ENCODE results near the gene CXCR1. TPM values are rescaled to one million over a fixed set of nuclear protein-coding genes. Genes with fewer than 3 reads are reported as not detected.

The CXCR1 gene
- total and polyA plus RNA-seq, 2 donors (not counting 1 experiment from before 2014, with no cell fraction given), result 0.04 TPM; not detected in 1

DNA sequence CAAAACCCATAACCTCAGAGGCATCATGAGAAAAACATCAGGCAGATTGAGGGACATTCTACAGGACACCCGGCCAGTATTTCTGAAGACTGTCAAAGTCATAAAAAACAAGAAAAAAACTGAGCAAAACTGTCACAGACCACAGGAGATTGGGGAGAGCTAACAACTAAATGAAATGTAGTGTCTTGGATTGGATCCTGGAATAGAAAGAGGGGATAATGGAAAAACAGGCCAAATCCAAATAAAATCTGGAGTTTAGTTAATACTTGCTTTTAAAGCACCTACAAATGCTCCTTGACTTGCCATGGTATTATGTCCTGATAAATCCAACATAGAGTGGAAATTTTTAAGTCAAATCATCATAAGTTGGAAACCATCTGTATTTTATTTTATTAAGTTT is 17.6 kb upstream of the CXCR1 start:
- POLR2A ChIA-PET, result no interaction called here

DNA sequence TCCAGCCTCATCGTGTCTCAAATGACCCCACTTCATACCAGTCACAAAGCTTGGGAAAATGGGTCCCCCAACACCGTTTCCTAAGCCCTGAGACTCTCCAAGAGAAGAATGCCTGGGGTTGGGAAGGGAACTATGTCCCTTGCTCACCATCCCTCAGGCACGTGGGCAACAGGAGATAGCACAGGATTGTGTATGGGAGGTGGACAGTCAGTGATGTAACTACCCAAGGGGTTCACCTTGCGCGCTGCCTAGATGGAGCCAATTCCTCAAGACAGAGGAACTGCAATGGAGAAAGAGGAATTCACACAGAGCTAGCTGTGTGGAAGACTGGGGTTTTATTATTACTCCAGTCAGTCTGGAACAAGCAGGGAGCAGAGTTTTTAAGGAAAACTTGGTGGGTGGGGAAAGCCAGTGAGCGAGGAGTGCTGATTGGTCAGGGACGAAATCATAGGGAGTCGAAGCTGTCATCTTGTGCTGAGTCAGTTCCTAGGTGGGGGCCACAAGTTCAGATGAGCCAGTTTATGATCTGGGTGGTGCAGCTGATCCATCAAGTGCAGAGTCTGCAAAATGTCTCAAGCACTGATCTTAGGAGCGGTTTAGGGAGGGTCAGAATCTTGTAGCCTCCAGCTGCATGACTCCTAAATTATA is 13.8 kb upstream of the CXCR1 start:
- Histone ChIP-seq H3K4me3 (ENCODE audit: control extremely low read depth in 1 of 5, extremely low read depth in 1 of 5, insufficient read depth in 1 of 5, low read depth in 2 of 5, low read length in 4 of 5) (no peak overlapping the region), H2AFZ (ENCODE audit: insufficient read depth, low read depth, low read length, poor library complexity, severe bottlenecking) (no peak overlapping the region), H3K4me1 (ENCODE audit: control insufficient read depth in 2 of 2, insufficient read depth in 2 of 2, low read length in 2 of 2) (no peaks in the 10 kb centered on the region), H4K20me1 (ENCODE audit: control insufficient read depth, insufficient read depth, low read length, poor library complexity, severe bottlenecking) (no peaks in the 10 kb centered on the region), H3K9me3 (ENCODE audit: control extremely low read depth in 1 of 3, control insufficient read depth in 2 of 3, insufficient read depth in 1 of 3, low read length in 2 of 3) (no peaks in the 10 kb centered on the region), H3K4me2 (replicated peaks; ENCODE audit: low read depth, low read length, poor library complexity, severe bottlenecking) (no peak overlapping the region), H3K79me2 (ENCODE audit: control insufficient read depth, insufficient read depth, low read length) (no peaks in the 10 kb centered on the region), H3K27ac (ENCODE audit: low read length in 2 of 2) (no peak overlapping the region), H3K36me3 (replicated peaks in 1 of 2; ENCODE audit: control extremely low read depth in 1 of 2, control insufficient read depth in 1 of 2, extremely low read depth in 1 of 2, insufficient read depth in 2 of 2, low read length in 1 of 2) (no peaks in the 10 kb centered on the region), H3K9ac (ENCODE audit: low read length) (no peak overlapping the region), H3K27me3 (replicated peaks in 1 of 4; ENCODE audit: control extremely low read depth in 1 of 4, control insufficient read depth in 3 of 4, insufficient read depth in 4 of 4, low read length in 3 of 4) (peaks cover 0 to 8% (median 2%) of the 10 kb centered on the region in 4 experiments)
- Mint-ChIP-seq H3K27me3 (peaks cover 17% of the 10 kb centered on the region), H3K27ac (no peak overlapping the region), H3K9me3 (ENCODE audit: insufficient read depth) (no peaks in the 10 kb centered on the region), H3K4me1 (no peaks in the 10 kb centered on the region), H3K4me3 (no peak overlapping the region)
- WGBS (ENCODE audit: insufficient coverage), result 70% methylated on average over 6 of the region's 9 CpGs
- ChIA-PET CTCF (no interaction called here), POLR2A (no interaction called here)
- intact Hi-C loops (cut with micrococcal nuclease), result no loop called here
- no peak for TF ChIP-seq EZH2 (IDR thresholded peaks at IDR 0.05; ENCODE audit: borderline replicate concordance, insufficient read depth, low read depth, low read length, poor library complexity, severe bottlenecking)
- TF ChIP-seq, protein P1, sequence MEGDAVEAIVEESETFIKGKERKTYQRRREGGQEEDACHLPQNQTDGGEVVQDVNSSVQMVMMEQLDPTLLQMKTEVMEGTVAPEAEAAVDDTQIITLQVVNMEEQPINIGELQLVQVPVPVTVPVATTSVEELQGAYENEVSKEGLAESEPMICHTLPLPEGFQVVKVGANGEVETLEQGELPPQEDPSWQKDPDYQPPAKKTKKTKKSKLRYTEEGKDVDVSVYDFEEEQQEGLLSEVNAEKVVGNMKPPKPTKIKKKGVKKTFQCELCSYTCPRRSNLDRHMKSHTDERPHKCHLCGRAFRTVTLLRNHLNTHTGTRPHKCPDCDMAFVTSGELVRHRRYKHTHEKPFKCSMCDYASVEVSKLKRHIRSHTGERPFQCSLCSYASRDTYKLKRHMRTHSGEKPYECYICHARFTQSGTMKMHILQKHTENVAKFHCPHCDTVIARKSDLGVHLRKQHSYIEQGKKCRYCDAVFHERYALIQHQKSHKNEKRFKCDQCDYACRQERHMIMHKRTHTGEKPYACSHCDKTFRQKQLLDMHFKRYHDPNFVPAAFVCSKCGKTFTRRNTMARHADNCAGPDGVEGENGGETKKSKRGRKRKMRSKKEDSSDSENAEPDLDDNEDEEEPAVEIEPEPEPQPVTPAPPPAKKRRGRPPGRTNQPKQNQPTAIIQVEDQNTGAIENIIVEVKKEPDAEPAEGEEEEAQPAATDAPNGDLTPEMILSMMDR (IDR thresholded peaks at IDR 0.05), result no peak
- DNase-seq (no peak), ATAC-seq (ENCODE audit: low read depth) (no peak)

More for the DNA sequence above, 17.6 kb upstream of the CXCR1 start:
- Histone ChIP-seq H3K9ac (ENCODE audit: low read length) (no peak overlapping the region), H3K27me3 (replicated peaks in 1 of 4; ENCODE audit: control extremely low read depth in 1 of 4, control insufficient read depth in 3 of 4, insufficient read depth in 4 of 4, low read length in 3 of 4) (peaks cover 0 to 8% (median 2%) of the 10 kb centered on the region in 4 experiments), H4K20me1 (ENCODE audit: control insufficient read depth, insufficient read depth, low read length, poor library complexity, severe bottlenecking) (no peaks in the 10 kb centered on the region), H3K4me2 (replicated peaks; ENCODE audit: low read depth, low read length, poor library complexity, severe bottlenecking) (no peak overlapping the region), H3K79me2 (ENCODE audit: control insufficient read depth, insufficient read depth, low read length) (no peaks in the 10 kb centered on the region), H3K4me3 (ENCODE audit: control extremely low read depth in 1 of 5, extremely low read depth in 1 of 5, insufficient read depth in 1 of 5, low read depth in 2 of 5, low read length in 4 of 5) (no peak overlapping the region), H3K27ac (ENCODE audit: low read length in 2 of 2) (no peak overlapping the region), H3K9me3 (ENCODE audit: control extremely low read depth in 1 of 3, control insufficient read depth in 2 of 3, insufficient read depth in 1 of 3, low read length in 2 of 3) (no peaks in the 10 kb centered on the region), H3K36me3 (replicated peaks in 1 of 2; ENCODE audit: control extremely low read depth in 1 of 2, control insufficient read depth in 1 of 2, extremely low read depth in 1 of 2, insufficient read depth in 2 of 2, low read length in 1 of 2) (no peaks in the 10 kb centered on the region), H2AFZ (ENCODE audit: insufficient read depth, low read depth, low read length, poor library complexity, severe bottlenecking) (no peak overlapping the region), H3K4me1 (ENCODE audit: control insufficient read depth in 2 of 2, insufficient read depth in 2 of 2, low read length in 2 of 2) (peaks cover 2 to 7% of the 10 kb centered on the region in 2 donors)
- no peak overlapping the region for H3K4me3 Mint-ChIP-seq
- no peak for TF ChIP-seq EZH2 (IDR thresholded peaks at IDR 0.05; ENCODE audit: borderline replicate concordance, insufficient read depth, low read depth, low read length, poor library complexity, severe bottlenecking)
- TF ChIP-seq, protein P1 (IDR thresholded peaks at IDR 0.05), result no peak
- CTCF ChIA-PET, result interaction anchor here (1.0 to 2.2 kb wide), 4 partner anchors 36 to 212 kb away, joined by 3 to 9 read pairs (median 4); partner anchors contain the start of gene CATIP
- intact Hi-C loops (cut with micrococcal nuclease), result no loop called here
- H3K27me3 Mint-ChIP-seq, result peaks cover 9% of the 10 kb centered on the region
- peaks cover 6% of the 10 kb centered on the region for H3K4me1 Mint-ChIP-seq
- 100% methylated on average over 1 of the region's 1 CpG for WGBS (ENCODE audit: insufficient coverage)
- no peaks in the 10 kb centered on the region for H3K9me3 Mint-ChIP-seq (ENCODE audit: insufficient read depth)
- H3K27ac Mint-ChIP-seq, result no peak overlapping the region
- DNase-seq (no peak), ATAC-seq (ENCODE audit: low read depth) (no peak)
